Muscle layer of colon (tissue), 2 donors: ENCODE data around the gene TXN.

Experiments used
- H3K27ac ChIP-seq: one replicate; pipeline ENCODE4 v1.7.0; 2013; ENCODE audit warnings: low read depth, mild to moderate bottlenecking, low read length, moderate library complexity
- H3K27me3 ChIP-seq, 2 donors: one replicate each; pipeline ENCODE4 v1.7.0; 2013; ENCODE audit warnings: low read length in 2 of 2, mild to moderate bottlenecking in 2 of 2; ENCODE audit not compliant: insufficient read depth in 2 of 2, control insufficient read depth in 1 of 2
- H3K36me3 ChIP-seq: one replicate; pipeline ENCODE4 v1.7.0; 2013; ENCODE audit warnings: mild to moderate bottlenecking, low read length; ENCODE audit not compliant: insufficient read depth
- H3K4me1 ChIP-seq: one replicate; pipeline ENCODE4 v1.7.0; 2013; ENCODE audit warnings: mild to moderate bottlenecking, low read length; ENCODE audit not compliant: insufficient read depth
- H3K4me3 ChIP-seq, 2 donors: one replicate each; pipeline ENCODE4 v1.7.0; 2013; ENCODE audit warnings: low read length in 2 of 2, low read depth in 1 of 2, mild to moderate bottlenecking in 1 of 2, moderate library complexity in 1 of 2
- H3K9ac ChIP-seq: one replicate; pipeline ENCODE4 v1.7.0; 2013; ENCODE audit warnings: low read length
- H3K9me3 ChIP-seq: one replicate; pipeline ENCODE4 v1.7.0; 2013; ENCODE audit warnings: mild to moderate bottlenecking, low read length
- donor health status: abdominal sarcoma.
- donor health status: Adenocarcinoma of cecum.

TXN gene

GRCh38 chr9:110241260-110241857 lies 14.9 kb downstream of the TXN start:
- no peaks in the 10 kb centered on the region for H3K9me3 ChIP-seq
- H3K4me1 ChIP-seq = no peaks in the 10 kb centered on the region
- no peaks in the 10 kb centered on the region for H3K27me3 ChIP-seq
- no peak overlapping the region for H3K27ac ChIP-seq
- H3K36me3 ChIP-seq = peaks cover 29% of the 10 kb centered on the region
- H3K9ac ChIP-seq = no peak overlapping the region
- H3K4me3 ChIP-seq = no peak overlapping the region

DNA sequence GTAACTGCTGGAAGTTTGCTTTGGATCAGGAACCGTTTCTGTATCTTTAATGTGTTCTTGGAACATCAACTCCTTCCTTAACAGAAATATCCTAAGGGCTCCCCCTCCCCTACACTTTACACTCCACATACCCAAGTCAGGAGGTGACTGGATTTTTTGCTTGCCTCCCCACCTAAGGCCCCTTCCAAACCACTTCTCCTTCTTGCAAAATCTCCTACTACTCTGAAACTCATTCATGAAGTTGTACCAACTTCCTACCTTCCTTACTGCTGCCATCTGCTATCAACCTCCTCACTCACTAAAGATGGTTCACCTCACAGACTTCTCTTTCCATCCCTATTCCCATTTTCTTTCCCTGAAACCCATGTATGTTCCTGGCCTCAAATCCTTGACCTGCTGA lies 16.1 kb downstream of the TXN start:
- Histone ChIP-seq H3K4me3 (no peak overlapping the region), H3K27me3 (no peaks in the 10 kb centered on the region), H3K9ac (no peak overlapping the region), H3K9me3 (no peaks in the 10 kb centered on the region), H3K4me1 (no peaks in the 10 kb centered on the region), H3K36me3 (peaks cover 24% of the 10 kb centered on the region), H3K27ac (no peak overlapping the region)

DNA sequence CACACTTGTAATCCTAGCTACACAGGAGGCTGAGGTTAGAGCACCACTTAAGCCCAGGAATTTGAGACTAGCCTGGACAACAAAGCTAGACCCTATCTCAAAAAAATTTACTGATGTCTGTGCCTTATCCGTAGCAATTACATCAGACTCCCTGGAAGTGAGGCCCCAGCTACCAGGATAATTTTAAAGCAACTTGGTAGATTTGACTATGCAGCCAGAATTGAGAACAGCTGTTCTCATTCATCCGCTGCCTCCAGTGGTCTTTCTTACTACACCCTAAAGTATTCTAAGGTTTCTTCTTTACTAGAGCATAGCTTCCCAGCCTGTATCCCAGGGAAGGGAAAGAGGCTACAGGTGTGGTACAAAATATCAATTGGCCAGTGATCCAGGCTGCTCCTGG lies 28.0 kb downstream of the TXN start:
- Histone ChIP-seq H3K9me3 (no peaks in the 10 kb centered on the region), H3K4me3 (no peak overlapping the region)

DNA sequence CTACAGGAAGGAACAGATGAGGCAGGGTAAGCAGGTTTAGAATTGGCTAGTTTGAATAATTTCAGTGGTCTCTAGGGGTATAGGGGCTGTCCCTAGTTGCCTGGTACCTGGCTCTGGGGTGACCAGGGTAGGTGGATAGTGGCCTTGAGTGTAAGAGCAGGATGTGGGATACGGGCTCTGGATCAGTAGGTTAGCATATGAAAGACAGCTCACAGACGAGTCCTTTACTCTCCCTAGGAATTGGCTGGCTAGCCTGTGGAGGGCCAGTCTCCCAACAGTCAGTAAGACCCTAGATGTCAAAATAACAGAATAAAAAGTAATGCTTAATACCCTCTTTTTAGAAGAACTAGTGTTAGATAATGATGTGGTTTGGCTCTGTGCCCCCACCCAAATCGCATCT lies 31.7 kb downstream of the TXN start:
- no peaks in the 10 kb centered on the region for H3K4me1 ChIP-seq
- no peak overlapping the region for H3K27ac ChIP-seq
- no peak overlapping the region for H3K4me3 ChIP-seq
- no peaks in the 10 kb centered on the region for H3K9me3 ChIP-seq
- H3K27me3 ChIP-seq = no peaks in the 10 kb centered on the region
- no peaks in the 10 kb centered on the region for H3K36me3 ChIP-seq
- H3K9ac ChIP-seq = no peak overlapping the region

More for the DNA sequence above, 28.0 kb downstream of the TXN start:
- Histone ChIP-seq H3K36me3 (no peaks in the 10 kb centered on the region), H3K4me1 (no peaks in the 10 kb centered on the region), H3K27me3 (no peaks in the 10 kb centered on the region), H3K9ac (no peak overlapping the region), H3K27ac (no peak overlapping the region)

- Histone ChIP-seq H3K27me3 (no peaks in the 10 kb centered on the region), H3K9ac (no peak overlapping the region), H3K27ac (no peak overlapping the region), H3K36me3 (no peaks in the 10 kb centered on the region), H3K9me3 (no peaks in the 10 kb centered on the region), H3K4me3 (no peak overlapping the region), H3K4me1 (no peaks in the 10 kb centered on the region)
Measured at GRCh38 chr9:110220809-110221208, 35.5 kb downstream of the TXN start.

GRCh38 chr9:110217656-110218099 lies 38.6 kb downstream of the TXN start:
- Histone ChIP-seq H3K9me3 (no peaks in the 10 kb centered on the region), H3K36me3 (no peaks in the 10 kb centered on the region)

DNA sequence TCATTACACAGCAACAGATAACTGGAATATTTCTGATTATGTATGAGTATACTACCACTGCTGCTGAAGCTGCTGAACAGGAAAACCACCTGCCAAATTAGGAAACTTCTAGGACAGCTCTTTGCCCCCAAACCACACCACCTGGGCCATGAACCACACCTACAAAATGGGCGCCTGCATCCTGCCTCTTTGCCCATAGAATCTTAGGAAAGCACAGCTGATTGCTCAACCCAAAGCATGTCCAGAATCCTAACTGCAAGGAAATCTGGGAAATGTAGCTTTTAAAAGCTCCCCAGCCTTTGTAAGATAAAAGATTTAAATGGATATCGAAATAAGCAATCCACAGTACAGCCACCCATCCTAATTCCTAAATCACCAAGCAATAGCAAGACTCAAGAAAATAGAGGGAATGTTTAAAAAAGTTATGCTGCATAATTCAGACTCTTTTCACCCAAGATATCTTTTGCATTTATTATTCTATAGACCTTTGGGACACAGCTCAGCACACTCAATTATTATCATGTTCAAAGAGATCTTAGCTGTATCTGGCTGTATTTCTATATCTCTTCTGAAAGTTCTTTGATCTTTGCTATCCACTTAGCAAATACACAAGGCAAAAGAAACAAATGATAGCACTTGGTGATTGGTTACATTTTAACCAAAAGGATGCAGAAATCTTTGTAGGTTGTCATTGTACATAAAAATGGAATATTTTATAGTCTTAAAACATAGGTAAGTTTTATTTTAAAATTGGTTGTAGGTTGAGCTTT lies 41.5 kb downstream of the TXN start:
- no peak overlapping the region for H3K4me3 ChIP-seq
- no peak overlapping the region for H3K9ac ChIP-seq
- no peaks in the 10 kb centered on the region for H3K36me3 ChIP-seq
- no peaks in the 10 kb centered on the region for H3K4me1 ChIP-seq
- no peaks in the 10 kb centered on the region for H3K9me3 ChIP-seq
- H3K27me3 ChIP-seq = no peaks in the 10 kb centered on the region
- H3K27ac ChIP-seq = no peak overlapping the region

More at GRCh38 chr9:110217656-110218099, 38.6 kb downstream of the TXN start:
- Histone ChIP-seq H3K27me3 (no peaks in the 10 kb centered on the region), H3K4me3 (no peak overlapping the region), H3K9ac (no peak overlapping the region), H3K27ac (no peak overlapping the region), H3K4me1 (no peaks in the 10 kb centered on the region)

DNA sequence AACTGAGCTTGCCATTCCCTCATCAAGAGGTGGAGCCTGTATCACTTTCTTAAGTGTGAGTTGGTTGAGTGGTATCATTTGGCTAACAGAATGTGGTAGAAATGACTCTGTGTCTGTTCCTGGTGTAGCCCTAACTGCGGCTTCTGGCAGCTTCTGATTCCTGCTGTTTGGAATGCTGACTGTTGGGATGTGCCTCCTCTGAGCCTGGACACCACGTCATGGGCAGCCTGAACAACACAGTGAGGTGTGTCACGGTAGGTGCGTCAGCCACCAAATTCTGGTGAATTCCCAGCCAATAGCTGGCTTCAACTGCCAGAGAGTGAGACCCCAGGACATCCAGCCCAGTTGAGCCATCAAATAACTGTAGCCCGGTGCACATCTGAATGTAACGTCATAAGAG lies 42.2 kb downstream of the TXN start:
- no peaks in the 10 kb centered on the region for H3K9me3 ChIP-seq
- no peak overlapping the region for H3K27ac ChIP-seq
- no peak overlapping the region for H3K4me3 ChIP-seq
- H3K4me1 ChIP-seq = no peaks in the 10 kb centered on the region
- H3K36me3 ChIP-seq = no peaks in the 10 kb centered on the region
- H3K9ac ChIP-seq = no peak overlapping the region
- no peaks in the 10 kb centered on the region for H3K27me3 ChIP-seq

- no peak overlapping the region for H3K4me3 ChIP-seq
- H3K36me3 ChIP-seq = no peaks in the 10 kb centered on the region
- H3K27ac ChIP-seq = no peak overlapping the region
- no peak overlapping the region for H3K9ac ChIP-seq
- H3K27me3 ChIP-seq = no peaks in the 10 kb centered on the region
- H3K4me1 ChIP-seq = no peaks in the 10 kb centered on the region
- H3K9me3 ChIP-seq = no peaks in the 10 kb centered on the region
Measured at GRCh38 chr9:110213413-110214044, 42.8 kb downstream of the TXN start.

GRCh38 chr9:110208031-110208430 lies 48.3 kb downstream of the TXN start, which contains the start of gene C9orf152:
Gene C9orf152 (minus strand): TSS chr9:110208159. CDS start chr9:110207579, 580 bp downstream.
- H3K36me3 ChIP-seq = no peaks in the 10 kb centered on the region
- no peak within 1 kb of the TSS for H3K9ac ChIP-seq
- H3K27me3 ChIP-seq = peaks cover 0 to 6% of the 10 kb centered on the region in 2 donors
- no peak within 1 kb of the TSS for H3K27ac ChIP-seq
- H3K4me1 ChIP-seq = no peaks in the 10 kb centered on the region
- no peak within 1 kb of the TSS for H3K4me3 ChIP-seq
- no peaks in the 10 kb centered on the region for H3K9me3 ChIP-seq

DNA sequence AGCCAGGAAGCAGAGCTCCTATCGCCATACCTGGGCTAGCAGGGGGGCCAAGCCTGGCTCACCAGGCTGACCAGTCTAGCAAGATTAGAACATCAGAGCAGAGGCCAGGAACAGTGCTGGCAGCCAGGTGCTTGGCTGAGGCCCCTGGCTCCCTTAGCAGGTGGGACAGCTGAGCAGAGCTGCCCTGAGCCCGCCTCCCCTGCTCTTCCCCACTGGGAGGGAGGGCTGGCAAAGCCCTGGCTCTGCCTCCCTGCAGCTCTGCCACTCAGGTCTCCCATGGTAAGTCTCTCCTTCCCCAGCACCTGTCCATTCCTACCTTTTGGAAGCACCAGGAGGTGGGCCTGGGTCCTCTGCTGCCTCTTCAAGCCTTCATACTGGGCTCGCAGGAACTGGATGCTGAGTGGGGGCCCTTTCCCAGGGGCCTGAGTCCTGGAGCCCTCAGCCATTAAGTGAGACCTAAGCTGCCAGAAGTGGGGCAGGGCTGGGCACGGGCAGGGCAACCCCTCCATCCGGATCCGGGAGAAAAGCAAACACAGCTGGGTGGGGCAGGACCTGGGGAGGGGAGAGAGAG lies 49.2 kb downstream of the TXN start:
- no peaks in the 10 kb centered on the region for H3K36me3 ChIP-seq
- no peaks in the 10 kb centered on the region for H3K4me1 ChIP-seq
- H3K27ac ChIP-seq = no peak overlapping the region
- H3K9me3 ChIP-seq = no peaks in the 10 kb centered on the region
- H3K4me3 ChIP-seq = no peak overlapping the region
- H3K9ac ChIP-seq = no peak overlapping the region
- peaks cover 0 to 6% of the 10 kb centered on the region in 2 donors for H3K27me3 ChIP-seq
